Endothelial cell of umbilical vein (primary cell): ENCODE measurements around the gene TTYH2. TPM values are rescaled to one million over a fixed set of nuclear protein-coding genes. Genes with fewer than 3 reads are reported as not detected.

Source experiments
- BruUV-seq: library from RNA; stranded (reverse); fragments of 400-500 nt; replicated peaks from 2 replicates; lab custom pipeline; 2021; lab: Mats Ljungman, UMichigan
- CTCF ChIA-PET: fragments of 300-600, 350-600 bp; sonication (Branson Sonifier 250); formaldehyde crosslinking; loops from one replicate; lab custom pipeline; 2021; ENCODE audit warnings: antibody characterized with exemption, inconsistent platforms; lab: Charles Lee
- POLR2A ChIA-PET: fragments of 300-600, 350-600 bp; sonication (Branson Sonifier 250); formaldehyde crosslinking; loops from one replicate; lab custom pipeline; 2021; ENCODE audit warnings: antibody characterized with exemption, inconsistent platforms; lab: Charles Lee
- DNase-seq: peaks from one replicate; pipeline ENCODE4 v3.0.0-alpha.2; 2011; ENCODE audit warnings: low read depth, low spot score
- FAIRE-seq: peaks from 2 replicates; lab custom pipeline; 2011; peaks lifted over from hg19 to GRCh38; lab: Jason Lieb, UNC
- H2AFZ ChIP-seq: 2 replicates; pipeline ENCODE4 v1.6.0; 2012; ENCODE audit warnings: low read depth, low read length, control low read depth, inconsistent platforms
- H3K27ac ChIP-seq: 2 replicates; pipeline ENCODE4 v1.5.1; 2011; ENCODE audit warnings: low read depth, mild to moderate bottlenecking, control low read depth, low read length, moderate library complexity; ENCODE audit not compliant: insufficient read depth
- H3K27me3 ChIP-seq, 2 experiments: 2 replicates each; pipeline versions ENCODE4 v1.6.0 to v1.6.1; 2011; ENCODE audit warnings: low read length in 2 of 2, mixed read lengths in 1 of 2; ENCODE audit not compliant: control insufficient read depth in 2 of 2, insufficient read depth in 2 of 2
- H3K36me3 ChIP-seq, 2 experiments: 2 replicates in 1 of 2; 3 replicates in 1 of 2; pipeline ENCODE4 v1.5.1; 2011; ENCODE audit warnings: low read length in 2 of 2, mild to moderate bottlenecking in 1 of 2, moderate library complexity in 1 of 2; ENCODE audit not compliant: control insufficient read depth in 2 of 2, insufficient read depth in 2 of 2; ENCODE audit errors: extremely low read depth in 1 of 2
- H3K4me1 ChIP-seq: 3 replicates; pipeline ENCODE4 v1.5.1; 2011; ENCODE audit warnings: mild to moderate bottlenecking, low read length; ENCODE audit not compliant: control insufficient read depth, insufficient read depth; ENCODE audit errors: extremely low read depth
- H3K4me2 ChIP-seq: 2 replicates; pipeline ENCODE4 v1.6.1; 2011; ENCODE audit warnings: low read length, control low read depth, mixed read lengths; ENCODE audit not compliant: insufficient read depth
- H3K4me3 ChIP-seq, 3 experiments: fragments of 200-600 bp in 1 of 3; sonication (generic), shearing (Covaris generic) in 1 of 3; replicated peaks in 1 of 3; 2 replicates each; pipeline ENCODE4 v1.5.1; 2011 to 2016; ENCODE audit warnings: control low read depth in 3 of 3, low read length in 3 of 3, mild to moderate bottlenecking in 2 of 3, inconsistent platforms in 1 of 3, low read depth in 1 of 3, moderate library complexity in 1 of 3; ENCODE audit not compliant: insufficient read depth in 1 of 3
- H3K79me2 ChIP-seq: 2 replicates; pipeline ENCODE4 v1.6.0; 2012; ENCODE audit warnings: low read length, inconsistent platforms; ENCODE audit not compliant: control insufficient read depth, insufficient read depth
- H3K9ac ChIP-seq: replicated peaks from 2 replicates; pipeline ENCODE3; 2011; ENCODE audit warnings: low read length, control low read depth; ENCODE audit not compliant: insufficient read depth; ENCODE audit errors: extremely low read depth
- H3K9me1 ChIP-seq: replicated peaks from 3 replicates; pipeline ENCODE4 v1.6.0; 2011; ENCODE audit warnings: mild to moderate bottlenecking, low read length; ENCODE audit not compliant: control insufficient read depth, insufficient read depth; ENCODE audit errors: extremely low read depth
- H3K9me3 ChIP-seq: replicated peaks from 2 replicates; pipeline ENCODE4 v1.5.1; 2012; ENCODE audit warnings: low read length, inconsistent platforms; ENCODE audit not compliant: control insufficient read depth, insufficient read depth
- H4K20me1 ChIP-seq: replicated peaks from 2 replicates; pipeline ENCODE3; 2011; ENCODE audit warnings: mild to moderate bottlenecking, low read length; ENCODE audit not compliant: control insufficient read depth, insufficient read depth; ENCODE audit errors: extremely low read depth
- CTCF ChIP-seq, 2 donors: IDR thresholded peaks; 1 replicate in 1 of 2; 2 replicates in 1 of 2; pipeline ENCODE4 v1.5.1; 2011; ENCODE audit warnings: low read length in 2 of 2, mild to moderate bottlenecking in 2 of 2, moderate library complexity in 2 of 2, control low read depth in 1 of 2, inconsistent platforms in 1 of 2, low read depth in 1 of 2; ENCODE audit not compliant: insufficient read depth in 1 of 2; ENCODE audit errors: extremely low read depth in 1 of 2
- EZH2 ChIP-seq: IDR thresholded peaks from 2 replicates; pipeline ENCODE4 v1.6.1; 2012; ENCODE audit warnings: borderline replicate concordance, low read depth, mild to moderate bottlenecking, moderate library complexity, low read length, inconsistent platforms; ENCODE audit not compliant: severe bottlenecking
- FOS ChIP-seq: IDR thresholded peaks from 2 replicates; pipeline ENCODE4 v1.6.1; 2011; ENCODE audit warnings: mild to moderate bottlenecking, low read length, moderate library complexity, borderline replicate concordance; ENCODE audit not compliant: insufficient read depth
- GATA2 ChIP-seq: IDR thresholded peaks from 2 replicates; pipeline ENCODE4 v1.7.0; 2011; ENCODE audit warnings: low read depth, mild to moderate bottlenecking, moderate library complexity, mixed read lengths, low read length; ENCODE audit not compliant: insufficient read length, insufficient read depth
- JUN ChIP-seq: IDR thresholded peaks from 2 replicates; pipeline ENCODE4 v1.6.1; 2011; ENCODE audit warnings: borderline replicate concordance, low read depth; ENCODE audit not compliant: insufficient read length, insufficient read depth
- MYC ChIP-seq: IDR thresholded peaks from one replicate; pipeline ENCODE4 v1.6.1; 2011; ENCODE audit warnings: mild to moderate bottlenecking, low read depth, low read length
- POLR2AphosphoS5 ChIP-seq: IDR thresholded peaks from 2 replicates; pipeline ENCODE4 v1.6.1; 2012; ENCODE audit warnings: low read depth, mild to moderate bottlenecking, control low read depth, low read length, moderate library complexity; ENCODE audit not compliant: insufficient read depth
- dilution Hi-C: fragments of 300-500 bp; cut with MboI; formaldehyde crosslinking; loops from one replicate; pipeline ENCODE4 v1.15.0; 2019; ENCODE audit warnings: low sequenced_read_pairs; ENCODE audit not compliant: extremely low pct_ligation_motif_present
- intact Hi-C: fragments of 100-400 bp; cut with micrococcal nuclease; formaldehyde crosslinking; loops from one replicate; pipeline ENCODE4 v1.10.0; 2022
- polyA plus RNA-seq, 4 experiments: library from polyadenylated mRNA; depleted of rRNA in 3 of 4; stranded (reverse) in 3 of 4; unstranded in 1 of 4; fragments of >200 nt; gene quantifications; 2 replicates each; pipeline versions ENCODE4 v1.2.1 to v1.2.3, GENCODE V29; 2011 to 2012; ENCODE audit warnings: missing spikeins in 1 of 4
- total RNA-seq: library from RNA; stranded (reverse); gene quantifications from 2 replicates; pipeline ENCODE4 v1.2.3, GENCODE V29; 2021
- TF ChIP-seq, protein P1 (sequence below): IDR thresholded peaks from 2 replicates; pipeline ENCODE4 v1.6.1; 2011; ENCODE audit not compliant: insufficient read depth, insufficient read length

The TTYH2 gene
- total and polyA plus RNA-seq, 2 donors (not counting 3 experiments of a cell fraction or from before 2014, with no cell fraction given) = 0.75 to 2.0 TPM

- ChIA-PET POLR2A (no interaction called here), CTCF (no interaction called here)
- DNase-seq (no peak), FAIRE-seq (no peak)
- no peak overlapping the region for H3K9ac ChIP-seq
- BruUV-seq = no TSS peak
- H2AFZ ChIP-seq = no peak overlapping the region
- H3K9me3 ChIP-seq = no peaks in the 10 kb centered on the region
- no peaks in the 10 kb centered on the region for H4K20me1 ChIP-seq
- no peaks in the 10 kb centered on the region for H3K27me3 ChIP-seq
- H3K4me1 ChIP-seq = no peaks in the 10 kb centered on the region
- H3K4me3 ChIP-seq = no peak overlapping the region
- H3K4me2 ChIP-seq = no peak overlapping the region
- no peaks in the 10 kb centered on the region for H3K36me3 ChIP-seq
- intact Hi-C loops = no loop called here
- H3K27ac ChIP-seq = no peak overlapping the region
- no peaks in the 10 kb centered on the region for H3K79me2 ChIP-seq
- dilution Hi-C loops = no loop called here
- H3K9me1 ChIP-seq = no peaks in the 10 kb centered on the region
- TF ChIP-seq POLR2AphosphoS5 (no peak), FOS (no peak), JUN (no peak), CTCF (IDR thresholded peaks at IDR 0.05; ENCODE audit: extremely low read depth in 1 of 2, insufficient read depth in 1 of 2, low read depth in 1 of 2, low read length in 2 of 2) (no peak), MYC (no peak), GATA2 (no peak), EZH2 (no peak)
- TF ChIP-seq, protein P1, sequence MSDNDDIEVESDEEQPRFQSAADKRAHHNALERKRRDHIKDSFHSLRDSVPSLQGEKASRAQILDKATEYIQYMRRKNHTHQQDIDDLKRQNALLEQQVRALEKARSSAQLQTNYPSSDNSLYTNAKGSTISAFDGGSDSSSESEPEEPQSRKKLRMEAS = no peak
These were observed 28.1 kb downstream of the TTYH2 start for GRCh38 chr17:74241431-74241830.
